ENCODE data around the gene SOX30.

SOX30 gene

GRCh38 chr5:157630341-157630740 is 21.9 kb downstream of the SOX30 start:
- Mint-ChIP-seq H3K4me3 (no peak overlapping the region), H3K4me1 (no peaks in the 10 kb centered on the region), H3K27me3 (no peaks in the 10 kb centered on the region), H3K36me3 (no peaks in the 10 kb centered on the region), H3K27ac (no peak overlapping the region), H3K9me3 (no peaks in the 10 kb centered on the region)

DNA sequence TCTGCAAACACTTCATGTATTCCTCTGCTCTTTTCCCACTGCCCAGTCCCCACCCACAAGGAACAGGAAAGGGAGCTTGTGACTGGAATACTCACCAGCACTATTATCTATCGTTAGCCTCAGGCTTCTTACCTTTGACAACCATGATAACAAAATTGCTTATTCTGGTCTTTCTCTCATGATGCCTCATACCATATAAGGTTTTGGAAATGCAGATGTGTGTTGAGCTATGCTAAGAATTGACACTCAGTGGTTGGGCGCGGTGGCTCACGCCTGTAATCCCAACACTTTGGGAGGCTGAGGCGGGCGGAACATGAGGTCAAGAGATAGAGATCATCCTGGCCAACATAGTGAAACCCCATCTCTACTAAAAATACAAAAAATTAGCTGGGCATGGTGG is 25.4 kb downstream of the SOX30 start:
- Mint-ChIP-seq H3K9me3 (peaks cover 2% of the 10 kb centered on the region), H3K4me1 (no peaks in the 10 kb centered on the region), H3K36me3 (no peaks in the 10 kb centered on the region), H3K27ac (no peak overlapping the region), H3K27me3 (peaks cover 1% of the 10 kb centered on the region), H3K4me3 (no peak overlapping the region)

GRCh38 chr5:157624144-157624543 is 28.1 kb downstream of the SOX30 start:
- no peaks in the 10 kb centered on the region for H3K36me3 Mint-ChIP-seq
- H3K4me1 Mint-ChIP-seq, result no peaks in the 10 kb centered on the region
- H3K27me3 Mint-ChIP-seq, result peaks cover 1% of the 10 kb centered on the region
- no peak overlapping the region for H3K27ac Mint-ChIP-seq
- no peak overlapping the region for H3K4me3 Mint-ChIP-seq
- peaks cover 5% of the 10 kb centered on the region for H3K9me3 Mint-ChIP-seq

DNA sequence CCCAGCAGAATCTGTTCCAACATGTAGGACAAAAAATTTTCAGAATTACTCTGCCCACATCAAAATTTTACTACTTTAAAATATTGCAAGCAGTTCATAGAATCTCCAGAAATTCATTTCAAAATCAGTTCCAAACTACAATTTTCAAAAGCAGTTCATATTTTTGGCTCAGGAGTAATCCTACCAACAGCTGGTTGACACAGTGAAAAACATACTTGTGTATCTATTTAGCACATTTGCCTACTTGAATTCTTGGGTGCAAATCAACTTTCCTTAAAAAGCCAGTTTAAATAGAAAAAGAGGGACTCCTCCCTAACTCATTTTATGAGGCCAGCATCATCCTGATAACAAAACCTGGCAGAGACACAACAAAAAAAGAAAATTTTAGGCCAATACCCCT is 31.5 kb downstream of the SOX30 start:
- Mint-ChIP-seq H3K27me3 (peaks cover 1% of the 10 kb centered on the region), H3K4me3 (no peak overlapping the region), H3K27ac (no peak overlapping the region), H3K36me3 (no peaks in the 10 kb centered on the region), H3K9me3 (peaks cover 5% of the 10 kb centered on the region), H3K4me1 (no peaks in the 10 kb centered on the region)

- Mint-ChIP-seq H3K4me3 (no peak overlapping the region), H3K9me3 (peaks cover 5% of the 10 kb centered on the region), H3K36me3 (no peaks in the 10 kb centered on the region), H3K27me3 (no peaks in the 10 kb centered on the region), H3K27ac (no peak overlapping the region), H3K4me1 (peaks cover 12% of the 10 kb centered on the region)
These were observed 34.0 kb downstream of the SOX30 start for GRCh38 chr5:157618191-157618765.

- H3K9me3 Mint-ChIP-seq, result peaks cover 3% of the 10 kb centered on the region
- H3K27ac Mint-ChIP-seq, result no peak overlapping the region
- no peaks in the 10 kb centered on the region for H3K27me3 Mint-ChIP-seq
- H3K36me3 Mint-ChIP-seq, result no peaks in the 10 kb centered on the region
- H3K4me3 Mint-ChIP-seq, result no peak overlapping the region
- H3K4me1 Mint-ChIP-seq, result peaks cover 12% of the 10 kb centered on the region
These were observed 35.5 kb downstream of the SOX30 start for GRCh38 chr5:157616785-157617184.

DNA sequence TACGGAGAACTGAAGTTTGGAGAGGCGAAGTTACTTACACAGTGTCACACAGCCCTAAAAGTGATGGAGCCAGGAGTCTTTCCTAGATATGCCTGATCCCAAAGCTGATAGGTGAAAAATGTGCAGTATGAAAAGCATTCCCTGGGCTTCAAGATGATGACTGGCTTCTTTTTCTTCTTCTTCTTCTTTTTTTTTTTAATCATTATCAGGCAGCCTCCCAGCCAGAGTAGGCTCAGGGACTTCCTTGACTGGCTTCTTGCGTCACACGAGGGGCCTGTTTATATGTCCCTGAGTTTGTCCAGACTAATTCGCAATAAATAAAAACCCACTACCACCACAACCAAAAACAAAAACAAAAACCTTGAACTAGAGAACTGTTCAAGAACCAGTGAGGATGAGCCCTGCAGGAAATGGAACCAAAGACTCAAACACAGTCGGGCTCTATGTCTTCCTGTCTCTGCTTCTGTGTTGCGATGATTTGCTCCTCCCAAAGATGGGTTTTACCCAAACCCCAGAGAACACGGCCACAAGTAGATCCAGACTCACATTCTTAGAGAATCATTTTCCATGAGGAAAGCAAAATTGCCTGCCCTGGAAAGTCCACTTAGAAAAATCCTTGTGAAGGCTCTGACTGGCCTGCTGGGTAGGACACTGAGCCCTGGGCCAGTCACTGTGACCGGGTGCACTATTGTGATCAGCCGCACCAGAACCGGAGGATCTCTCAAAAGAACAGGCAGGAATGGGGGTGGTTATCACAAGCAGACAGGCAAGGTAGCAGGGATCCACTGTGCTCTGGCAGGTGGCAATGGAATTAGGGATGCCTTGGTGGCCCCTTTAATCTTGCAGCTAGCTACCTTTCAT is 38.6 kb downstream of the SOX30 start:
- Mint-ChIP-seq H3K36me3 (no peaks in the 10 kb centered on the region), H3K27ac (no peak overlapping the region), H3K27me3 (no peaks in the 10 kb centered on the region), H3K9me3 (no peaks in the 10 kb centered on the region), H3K4me1 (peaks cover 27% of the 10 kb centered on the region), H3K4me3 (no peak overlapping the region)

- peaks cover 37% of the 10 kb centered on the region for H3K4me1 Mint-ChIP-seq
- no peak overlapping the region for H3K27ac Mint-ChIP-seq
- no peaks in the 10 kb centered on the region for H3K27me3 Mint-ChIP-seq
- H3K9me3 Mint-ChIP-seq, result no peaks in the 10 kb centered on the region
- H3K36me3 Mint-ChIP-seq, result no peaks in the 10 kb centered on the region
- H3K4me3 Mint-ChIP-seq, result no peak overlapping the region
These were observed 39.7 kb downstream of the SOX30 start for GRCh38 chr5:157612581-157612980.

- H3K4me3 Mint-ChIP-seq, result no peak overlapping the region
- no peaks in the 10 kb centered on the region for H3K9me3 Mint-ChIP-seq
These were observed 40.4 kb downstream of the SOX30 start for GRCh38 chr5:157611571-157612476.

DNA sequence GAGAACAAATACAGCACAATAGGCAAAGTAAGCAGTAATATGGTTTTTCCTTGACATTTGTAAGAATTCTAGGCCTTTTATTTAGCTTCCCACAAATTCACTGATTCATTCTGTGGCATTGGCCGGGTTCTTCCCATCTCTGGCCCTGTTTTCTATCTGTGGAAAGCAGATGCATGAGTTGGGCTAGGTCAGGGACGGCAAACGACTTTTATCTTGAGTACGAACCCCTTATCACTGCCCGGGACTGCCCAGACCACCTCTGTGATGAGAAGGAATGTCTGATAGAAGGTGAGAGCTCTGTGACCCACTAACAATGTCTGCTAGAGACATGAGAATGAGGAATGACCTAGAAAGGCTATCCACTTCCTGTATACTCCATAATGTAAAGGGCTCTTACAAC is 41.2 kb downstream of the SOX30 start:
- peaks cover 48% of the 10 kb centered on the region for H3K4me1 Mint-ChIP-seq
- H3K36me3 Mint-ChIP-seq, result no peaks in the 10 kb centered on the region
- H3K9me3 Mint-ChIP-seq, result no peaks in the 10 kb centered on the region
- no peak overlapping the region for H3K27ac Mint-ChIP-seq
- no peaks in the 10 kb centered on the region for H3K27me3 Mint-ChIP-seq
- no peak overlapping the region for H3K4me3 Mint-ChIP-seq

More at GRCh38 chr5:157611571-157612476, 40.4 kb downstream of the SOX30 start:
- Mint-ChIP-seq H3K27ac (no peak overlapping the region), H3K27me3 (no peaks in the 10 kb centered on the region), H3K4me1 (peaks cover 44% of the 10 kb centered on the region), H3K36me3 (no peaks in the 10 kb centered on the region)

- Mint-ChIP-seq H3K4me1 (peaks cover 54% of the 10 kb centered on the region), H3K27ac (no peak overlapping the region), H3K27me3 (no peaks in the 10 kb centered on the region), H3K9me3 (no peaks in the 10 kb centered on the region), H3K4me3 (no peak overlapping the region), H3K36me3 (no peaks in the 10 kb centered on the region)
These were observed 43.2 kb downstream of the SOX30 start for GRCh38 chr5:157608972-157609565.

DNA sequence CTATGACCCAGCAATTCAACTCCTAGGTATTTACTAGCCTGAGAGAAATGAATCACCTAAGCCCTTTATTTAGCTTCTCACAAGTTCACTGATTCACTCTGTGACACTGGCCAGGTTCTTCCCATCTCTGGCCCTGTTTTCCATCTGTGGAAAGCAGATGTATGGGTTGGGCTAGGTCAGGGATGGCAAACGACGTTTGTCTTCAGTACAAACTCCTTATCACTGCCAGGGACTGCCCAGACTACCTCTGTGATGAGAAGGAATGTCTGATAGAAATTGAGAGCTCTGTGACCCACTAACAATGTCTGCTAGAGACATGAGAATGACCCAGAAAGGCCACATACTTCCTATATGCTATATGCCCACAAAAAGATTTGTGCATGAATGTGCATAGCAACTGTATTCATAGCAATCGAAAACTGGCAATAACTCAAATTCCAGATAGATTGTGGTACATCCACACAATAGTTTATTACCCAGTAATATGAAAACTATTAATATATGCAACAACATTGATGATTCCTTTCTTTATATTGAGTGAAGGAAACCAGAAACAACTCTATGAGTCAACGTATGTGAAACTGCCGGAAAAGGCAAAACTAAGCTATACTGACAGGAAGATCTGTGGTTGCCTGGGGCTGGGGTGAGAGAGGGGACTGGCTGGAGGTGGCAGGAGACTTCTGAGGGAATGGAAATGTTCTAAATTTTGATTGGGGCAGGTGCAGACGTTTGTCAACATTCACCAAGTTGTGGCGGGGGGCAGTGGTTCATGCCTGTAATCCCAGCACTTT is 44.7 kb downstream of the SOX30 start:
- H3K4me3 Mint-ChIP-seq, result peak overlapping the region; percentile 53
- H3K36me3 Mint-ChIP-seq, result no peaks in the 10 kb centered on the region
- H3K9me3 Mint-ChIP-seq, result no peaks in the 10 kb centered on the region
- H3K27me3 Mint-ChIP-seq, result no peaks in the 10 kb centered on the region
- H3K4me1 Mint-ChIP-seq, result peaks cover 62% of the 10 kb centered on the region
- H3K27ac Mint-ChIP-seq, result peak overlapping the region; percentile 86

- H3K27ac Mint-ChIP-seq, result peak overlapping the region; percentile 55
- H3K27me3 Mint-ChIP-seq, result no peaks in the 10 kb centered on the region
- peaks cover 65% of the 10 kb centered on the region for H3K4me1 Mint-ChIP-seq
- no peaks in the 10 kb centered on the region for H3K9me3 Mint-ChIP-seq
- H3K4me3 Mint-ChIP-seq, result no peak overlapping the region
- no peaks in the 10 kb centered on the region for H3K36me3 Mint-ChIP-seq
These were observed 46.2 kb downstream of the SOX30 start for GRCh38 chr5:157606046-157606445.

- Mint-ChIP-seq H3K9me3 (peaks cover 1% of the 10 kb centered on the region), H3K27ac (peak overlapping the region; percentile 81), H3K36me3 (no peaks in the 10 kb centered on the region), H3K4me1 (peaks cover 74% of the 10 kb centered on the region), H3K27me3 (no peaks in the 10 kb centered on the region), H3K4me3 (peak overlapping the region; percentile 70)
These were observed 48.7 kb downstream of the SOX30 start for GRCh38 chr5:157603333-157604190.
